PC-3 (cell line): ENCODE data around the gene CCDC13. TPM values are rescaled to one million over a fixed set of nuclear protein-coding genes. Genes with fewer than 3 reads are reported as not detected.

ENCODE experiments used
- ATAC-seq: fragments of 200-7000 bp; cut with Tn5 transposase; 2 replicates; pipeline ENCODE4 v1.9.1; 2020; ENCODE audit warnings: mild to moderate bottlenecking, moderate library complexity
- BruUV-seq: library from RNA; stranded (reverse); fragments of 400-500 nt; replicated peaks from 2 replicates; lab custom pipeline; 2021; lab: Mats Ljungman, UMichigan
- CTCF ChIA-PET: fragments of 300-600 bp; sonication (Branson Sonifier 250); formaldehyde crosslinking; loops from one replicate; lab custom pipeline; 2022; ENCODE audit warnings: antibody characterized with exemption; lab: Charles Lee
- POLR2A ChIA-PET: fragments of 300-600 bp; sonication (Branson Sonifier 250); formaldehyde crosslinking; loops from one replicate; lab custom pipeline; 2022; ENCODE audit warnings: antibody characterized with exemption; ENCODE audit not compliant: unreplicated experiment; lab: Charles Lee
- DNase-seq: peaks from one replicate; pipeline ENCODE4 v3.0.0-alpha.2; 2015
- H2AFZ ChIP-seq: fragments of 300-600 bp; sonication (generic); 2 replicates; pipeline ENCODE4 v1.6.0; 2016; ENCODE audit warnings: antibody characterized with exemption, low read length
- H3F3A ChIP-seq: fragments of 300-600 bp; sonication (generic); one replicate; pipeline ENCODE4 v1.6.0; 2017; ENCODE audit warnings: antibody characterized with exemption, low read length, control low read depth, mild to moderate bottlenecking; ENCODE audit not compliant: unreplicated experiment
- H3K27ac ChIP-seq: fragments of 300-600 bp; sonication (generic); 2 replicates; pipeline ENCODE4 v1.5.1; 2016; ENCODE audit warnings: mild to moderate bottlenecking, low read length
- H3K27me3 ChIP-seq: fragments of 300-600 bp; sonication (generic); 2 replicates; pipeline ENCODE4 v1.6.1; 2016; ENCODE audit warnings: low read length, mixed read lengths
- H3K36me3 ChIP-seq: fragments of 300-600 bp; sonication (generic); 2 replicates; pipeline ENCODE4 v1.6.1; 2016; ENCODE audit warnings: low read depth, mixed run types, low read length, mixed read lengths
- H3K4me1 ChIP-seq: fragments of 300-600 bp; sonication (generic); 2 replicates; pipeline ENCODE4 v1.5.1; 2016; ENCODE audit warnings: low read length; ENCODE audit not compliant: insufficient read depth
- H3K4me2 ChIP-seq: fragments of 300-600 bp; sonication (generic); 2 replicates; pipeline ENCODE4 v1.6.0; 2016; ENCODE audit warnings: low read length
- H3K4me3 ChIP-seq: fragments of 300-600 bp; sonication (generic); 2 replicates; pipeline ENCODE4 v1.5.1; 2016; ENCODE audit warnings: mild to moderate bottlenecking, low read length, mixed read lengths
- H3K79me2 ChIP-seq: fragments of 300-600 bp; sonication (generic); 2 replicates; pipeline ENCODE4 v1.6.1; 2017; ENCODE audit warnings: low read length, mixed read lengths
- H3K9ac ChIP-seq: fragments of 300-600 bp; sonication (generic); 2 replicates; pipeline ENCODE4 v1.6.0; 2016; ENCODE audit warnings: mild to moderate bottlenecking, low read length
- H3K9me2 ChIP-seq: fragments of 300-600 bp; sonication (generic); replicated peaks from 2 replicates; pipeline ENCODE4 v1.6.1; 2016; ENCODE audit warnings: mixed run types, low read length, mixed read lengths
- H3K9me3 ChIP-seq: fragments of 300-600 bp; sonication (generic); 2 replicates; pipeline ENCODE4 v1.6.1; 2016; ENCODE audit warnings: low read length, mixed read lengths
- H4K20me1 ChIP-seq: fragments of 300-600 bp; sonication (generic); 2 replicates; pipeline ENCODE4 v1.6.1; 2016; ENCODE audit warnings: low read length, mixed read lengths
- EZH2 ChIP-seq: fragments of 300-600 bp; sonication (generic); IDR thresholded peaks from one replicate; pipeline ENCODE4 v1.6.1; 2017; ENCODE audit warnings: antibody characterized with exemption, mild to moderate bottlenecking, low read length; ENCODE audit not compliant: unreplicated experiment
- EZH2phosphoT487 ChIP-seq: fragments of 300-600 bp; sonication (generic); IDR thresholded peaks from 2 replicates; pipeline ENCODE4 v1.6.1; 2018; ENCODE audit warnings: mild to moderate bottlenecking, antibody characterized with exemption, low read length, borderline replicate concordance
- intact Hi-C: fragments of 100-400 bp; cut with micrococcal nuclease; formaldehyde crosslinking; loops from 2 replicates; pipeline ENCODE4 v1.9.0; 2023
- total RNA-seq: library from RNA; depleted of rRNA; stranded (reverse); fragments of >200 nt; gene quantifications from 2 replicates; pipeline ENCODE4 v1.2.3, GENCODE V29; 2014
- TF ChIP-seq, protein P1 (sequence below): fragments of 300-600 bp; sonication (generic); conservative IDR thresholded peaks from 2 replicates; pipeline ENCODE4 v1.5.1; 2017; ENCODE audit warnings: antibody characterized with exemption, low read depth, mild to moderate bottlenecking, low read length

The CCDC13 gene
- total RNA-seq, 1 experiment from 2014 or later = 0.47 TPM

DNA sequence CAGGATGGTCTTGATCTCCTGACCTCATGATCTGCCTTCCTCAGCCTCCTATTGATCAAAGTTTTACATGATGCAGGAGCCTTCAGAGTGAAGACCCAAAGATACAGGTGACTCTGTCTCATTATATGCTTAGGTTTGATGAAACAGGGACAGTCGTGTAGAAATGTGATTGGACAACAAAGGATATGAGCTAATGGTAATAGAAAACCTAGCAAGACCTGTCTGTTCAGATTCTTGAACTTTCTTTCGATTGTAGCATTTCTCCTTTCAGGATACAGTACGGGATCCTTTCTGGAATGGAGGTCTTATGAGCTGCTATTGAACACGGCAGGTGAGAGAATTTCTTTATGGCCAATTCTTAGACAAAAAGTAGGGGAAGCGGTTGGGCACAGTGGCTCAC is 36.1 kb upstream of the CCDC13 start, which contains the start of gene ACKR2:
TSS of gene ACKR2 (plus strand) at position 244 of the 400 bp plus-strand sequence. CDS start 55,058 bp downstream, outside the sequence.
- H4K20me1 ChIP-seq = no peaks in the 10 kb centered on the region
- H2AFZ ChIP-seq = no peak within 1 kb of the TSS
- H3K36me3 ChIP-seq = no peaks in the 10 kb centered on the region
- no peak within 1 kb of the TSS for H3K9ac ChIP-seq
- ChIA-PET POLR2A (interaction anchor here (0.6 kb wide), 1 partner anchor 311 kb away, joined by 3 read pairs; no protein-coding TSS in a partner anchor), CTCF (no interaction called here)
- H3K4me2 ChIP-seq = no peak within 1 kb of the TSS
- intact Hi-C loops = no loop called here
- H3K79me2 ChIP-seq = peaks cover under 1% of the 10 kb centered on the region
- H3K4me3 ChIP-seq = no peak within 1 kb of the TSS
- peaks cover 17% of the 10 kb centered on the region for H3K4me1 ChIP-seq
- H3K27ac ChIP-seq = no peak within 1 kb of the TSS
- no peaks in the 10 kb centered on the region for H3K9me3 ChIP-seq
- TF ChIP-seq, protein P1, sequence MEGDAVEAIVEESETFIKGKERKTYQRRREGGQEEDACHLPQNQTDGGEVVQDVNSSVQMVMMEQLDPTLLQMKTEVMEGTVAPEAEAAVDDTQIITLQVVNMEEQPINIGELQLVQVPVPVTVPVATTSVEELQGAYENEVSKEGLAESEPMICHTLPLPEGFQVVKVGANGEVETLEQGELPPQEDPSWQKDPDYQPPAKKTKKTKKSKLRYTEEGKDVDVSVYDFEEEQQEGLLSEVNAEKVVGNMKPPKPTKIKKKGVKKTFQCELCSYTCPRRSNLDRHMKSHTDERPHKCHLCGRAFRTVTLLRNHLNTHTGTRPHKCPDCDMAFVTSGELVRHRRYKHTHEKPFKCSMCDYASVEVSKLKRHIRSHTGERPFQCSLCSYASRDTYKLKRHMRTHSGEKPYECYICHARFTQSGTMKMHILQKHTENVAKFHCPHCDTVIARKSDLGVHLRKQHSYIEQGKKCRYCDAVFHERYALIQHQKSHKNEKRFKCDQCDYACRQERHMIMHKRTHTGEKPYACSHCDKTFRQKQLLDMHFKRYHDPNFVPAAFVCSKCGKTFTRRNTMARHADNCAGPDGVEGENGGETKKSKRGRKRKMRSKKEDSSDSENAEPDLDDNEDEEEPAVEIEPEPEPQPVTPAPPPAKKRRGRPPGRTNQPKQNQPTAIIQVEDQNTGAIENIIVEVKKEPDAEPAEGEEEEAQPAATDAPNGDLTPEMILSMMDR = no peak
- TF ChIP-seq EZH2 = no peak
- TF ChIP-seq EZH2phosphoT487 = no peak
- ATAC-seq = no peak
- peak; percentile 62 for DNase-seq
- no peaks in the 10 kb centered on the region for H3K9me2 ChIP-seq
- BruUV-seq = no TSS peak
- no peaks in the 10 kb centered on the region for H3F3A ChIP-seq
- H3K27me3 ChIP-seq = no peaks in the 10 kb centered on the region

DNA sequence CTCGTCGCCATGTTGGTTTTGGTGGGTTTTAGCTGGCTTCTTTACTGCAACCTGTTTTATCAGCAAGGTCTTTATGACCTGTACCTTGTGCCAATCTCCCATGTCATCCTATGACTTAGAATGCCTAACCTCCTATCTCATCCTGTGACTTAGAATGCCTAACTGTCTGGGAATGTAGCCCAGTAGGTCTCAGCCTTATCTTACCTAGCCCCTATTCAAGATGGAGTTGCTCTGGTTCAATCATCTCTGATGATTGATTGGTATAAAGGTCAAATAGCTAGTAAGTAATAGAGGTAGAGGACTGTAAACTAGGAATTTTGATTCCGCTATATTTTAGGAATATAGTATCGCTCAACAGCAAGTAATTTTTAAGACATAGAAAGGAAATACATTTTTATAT is 34.9 kb upstream of the CCDC13 start:
- CTCF ChIA-PET = no interaction called here
- no peaks in the 10 kb centered on the region for H3K9me3 ChIP-seq

More for the DNA sequence above, 34.9 kb upstream of the CCDC13 start:
- TF ChIP-seq EZH2 (no peak), EZH2phosphoT487 (no peak)
- TF ChIP-seq, protein P1 = no peak
- no peaks in the 10 kb centered on the region for H3K27me3 ChIP-seq
- H3K36me3 ChIP-seq = no peaks in the 10 kb centered on the region
- no peaks in the 10 kb centered on the region for H3F3A ChIP-seq
- no peak overlapping the region for H3K4me3 ChIP-seq
- ATAC-seq (no peak), DNase-seq (peak; percentile 28)
- no peak overlapping the region for H3K4me2 ChIP-seq
- peaks cover 13% of the 10 kb centered on the region for H3K79me2 ChIP-seq
- no peak overlapping the region for H3K27ac ChIP-seq
- peaks cover 18% of the 10 kb centered on the region for H3K4me1 ChIP-seq
- intact Hi-C loops = no loop called here
- POLR2A ChIA-PET = no interaction called here
- no peaks in the 10 kb centered on the region for H4K20me1 ChIP-seq
- BruUV-seq = no TSS peak
- no peak overlapping the region for H3K9ac ChIP-seq
- no peak overlapping the region for H2AFZ ChIP-seq
- H3K9me2 ChIP-seq = no peaks in the 10 kb centered on the region
